ENCODE measurements around the gene TLCD1. TPM values are rescaled to one million over a fixed set of nuclear protein-coding genes. Genes with fewer than 3 reads are reported as not detected.

The TLCD1 gene
- total RNA-seq, 1 experiment from 2014 or later = 7.1 TPM

GRCh38 chr17:28744972-28745785, 19.1 kb upstream of the TLCD1 start:
- POLR2A ChIA-PET (ENCODE audit: unreplicated experiment) = interaction anchor here (0.8 kb wide), 1 partner anchor 16 kb away, joined by 3 read pairs; the partner anchor contains the start of gene NEK8
- peak overlapping the region; percentile 89 for H3K4me3 ChIP-seq (ENCODE audit: low read length)
- TSS peak; percentile 29 for BruUV-seq (replicated peaks)
- peak overlapping the region; percentile 95 for H3K9ac ChIP-seq (ENCODE audit: low read length)
- peaks cover 21% of the 10 kb centered on the region for H4K20me1 ChIP-seq (ENCODE audit: low read length)
- H3K9me2 ChIP-seq (replicated peaks; ENCODE audit: low read length) = no peaks in the 10 kb centered on the region
- intact Hi-C loops (cut with micrococcal nuclease) = no loop called here
- peak; percentile 6; the same call in 1 of the 2 replicates for ATAC-seq
- TF ChIP-seq EZH2phosphoT487 (IDR thresholded peaks at IDR 0.05; ENCODE audit: borderline replicate concordance, low read length) = no peak
- peaks cover 22% of the 10 kb centered on the region for H3K36me3 ChIP-seq (ENCODE audit: low read depth, low read length)
- H2AFZ ChIP-seq (ENCODE audit: low read length) = no peak overlapping the region
- no peaks in the 10 kb centered on the region for H3F3A ChIP-seq (ENCODE audit: low read length, unreplicated experiment)
- H3K4me1 ChIP-seq (ENCODE audit: insufficient read depth, low read length) = peaks cover 27% of the 10 kb centered on the region
- H3K27ac ChIP-seq (ENCODE audit: low read length) = peak overlapping the region; percentile 99
- H3K9me3 ChIP-seq (ENCODE audit: low read length) = no peaks in the 10 kb centered on the region
- H3K27me3 ChIP-seq (ENCODE audit: low read length) = no peaks in the 10 kb centered on the region
- H3K4me2 ChIP-seq (ENCODE audit: low read length) = peak overlapping the region; percentile 99
- H3K79me2 ChIP-seq (ENCODE audit: low read length) = peaks cover 43% of the 10 kb centered on the region
- CTCF ChIA-PET = interaction anchor here (2.8 kb wide), 1 partner anchor 18 kb away, joined by 14 read pairs; the partner anchor contains the start of gene TLCD1
- DNase-seq = peak; percentile 41

DNA sequence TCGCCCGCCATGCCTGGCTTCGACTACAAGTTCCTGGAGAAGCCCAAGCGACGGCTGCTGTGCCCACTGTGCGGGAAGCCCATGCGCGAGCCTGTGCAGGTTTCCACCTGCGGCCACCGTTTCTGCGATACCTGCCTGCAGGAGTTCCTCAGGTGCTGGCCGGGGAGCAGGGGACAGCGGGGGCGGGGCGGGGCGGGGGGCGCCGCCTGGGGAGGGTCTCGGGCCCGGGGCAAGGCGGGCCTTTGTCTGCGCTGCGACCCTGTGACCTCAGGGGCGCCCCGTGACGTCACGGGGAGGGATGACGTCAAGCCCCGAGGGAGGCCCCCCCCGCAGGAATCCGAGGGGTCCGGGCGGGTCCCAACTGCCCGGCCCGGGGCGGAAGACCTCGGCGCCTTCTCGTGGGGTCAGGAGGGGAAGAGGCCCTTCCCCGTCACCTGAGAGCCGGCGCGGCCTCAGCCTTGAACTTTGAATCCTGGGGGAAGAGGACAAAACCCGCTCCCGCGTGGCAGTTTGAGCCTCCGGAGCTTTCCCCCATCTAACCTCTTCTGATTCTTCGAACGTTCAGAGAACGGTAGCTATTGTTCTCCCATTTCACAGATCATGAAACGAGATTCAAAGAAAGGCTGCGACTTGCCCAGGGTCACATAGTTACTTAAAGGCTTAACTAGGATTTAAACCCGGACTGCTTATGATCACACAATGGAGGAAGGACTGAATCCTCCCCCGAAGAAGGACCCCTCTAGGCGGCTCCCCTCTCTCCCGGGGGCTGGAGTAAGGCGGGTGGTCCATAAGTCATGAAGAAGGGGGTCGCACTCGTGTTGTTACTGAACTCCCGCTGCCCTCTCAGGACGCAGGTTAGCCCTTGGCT, 18.3 kb upstream of the TLCD1 start:
- peaks cover 21% of the 10 kb centered on the region for H4K20me1 ChIP-seq (ENCODE audit: low read length)
- H3K4me2 ChIP-seq (ENCODE audit: low read length) = peak overlapping the region; percentile 99
- no peaks in the 10 kb centered on the region for H3K27me3 ChIP-seq (ENCODE audit: low read length)
- H3K9me2 ChIP-seq (replicated peaks; ENCODE audit: low read length) = no peaks in the 10 kb centered on the region
- POLR2A ChIA-PET (ENCODE audit: unreplicated experiment) = no interaction called here
- H2AFZ ChIP-seq (ENCODE audit: low read length) = no peak overlapping the region
- no peak for TF ChIP-seq EZH2phosphoT487 (IDR thresholded peaks at IDR 0.05; ENCODE audit: borderline replicate concordance, low read length)
- no peak for TF ChIP-seq EZH2 (IDR thresholded peaks at IDR 0.05; ENCODE audit: low read length, unreplicated experiment)
- no peak for TF ChIP-seq CTCF (conservative IDR thresholded peaks at IDR 0.05; ENCODE audit: low read depth, low read length)
- H3K4me3 ChIP-seq (ENCODE audit: low read length) = peak overlapping the region; percentile 89
- peaks cover 19% of the 10 kb centered on the region for H3K36me3 ChIP-seq (ENCODE audit: low read depth, low read length)
- no peaks in the 10 kb centered on the region for H3K9me3 ChIP-seq (ENCODE audit: low read length)
- ATAC-seq (no peak), DNase-seq (no peak)
- intact Hi-C loops (cut with micrococcal nuclease) = no loop called here
- peaks cover 43% of the 10 kb centered on the region for H3K79me2 ChIP-seq (ENCODE audit: low read length)
- H3K4me1 ChIP-seq (ENCODE audit: insufficient read depth, low read length) = peaks cover 27% of the 10 kb centered on the region
- H3K27ac ChIP-seq (ENCODE audit: low read length) = peak overlapping the region; percentile 99
- TSS peak; percentile 72 for BruUV-seq (replicated peaks)
- CTCF ChIA-PET = interaction anchor here (1.4 to 2.8 kb wide), 3 partner anchors 16 to 25 kb away, joined by 6 to 14 read pairs (median 14); partner anchors contain the start of genes NEK8, RPL23A and TLCD1
- H3F3A ChIP-seq (ENCODE audit: low read length, unreplicated experiment) = no peaks in the 10 kb centered on the region
- peak overlapping the region; percentile 95 for H3K9ac ChIP-seq (ENCODE audit: low read length)

Measured in PC-3 (cell line).